H1 (cell line): ENCODE data around the gene LCE2D.

Source experiments
- BRCA1 ChIP-seq: IDR thresholded peaks from 2 replicates; pipeline ENCODE4 v1.6.1; 2012; ENCODE audit warnings: low read depth, low read length, improper control_type of control experiment
- CHD2 ChIP-seq: IDR thresholded peaks from 2 replicates; pipeline ENCODE4 v1.6.1; 2012; ENCODE audit warnings: low read length, improper control_type of control experiment
- EP300 ChIP-seq, 2 experiments: IDR thresholded peaks; 1 replicate in 1 of 2; 2 replicates in 1 of 2; pipeline ENCODE4 v1.6.1; 2011 to 2012; ENCODE audit warnings: low read depth in 2 of 2, low read length in 2 of 2, mild to moderate bottlenecking in 2 of 2, borderline replicate concordance in 1 of 2, inconsistent platforms in 1 of 2, moderate library complexity in 1 of 2
- EZH2 ChIP-seq: fragments of 200-600 bp; sonication (generic); IDR thresholded peaks from 2 replicates; pipeline ENCODE4 v1.7.1; 2012; ENCODE audit warnings: low read depth, mild to moderate bottlenecking, moderate library complexity, low read length, inconsistent platforms; ENCODE audit not compliant: severe bottlenecking
- GABPA ChIP-seq: IDR thresholded peaks from 2 replicates; pipeline ENCODE4 v1.6.1; 2011; ENCODE audit warnings: mild to moderate bottlenecking, low read length, moderate library complexity, borderline replicate concordance; ENCODE audit not compliant: insufficient read depth
- POLR2AphosphoS5 ChIP-seq: IDR thresholded peaks from 2 replicates; pipeline ENCODE4 v1.6.1; 2011; ENCODE audit warnings: low read depth, low read length
- SUZ12 ChIP-seq: fragments of 200-600 bp; sonication (generic); IDR thresholded peaks from 2 replicates; pipeline ENCODE4 v1.6.1; 2012; ENCODE audit warnings: mild to moderate bottlenecking, inconsistent platforms, low read length, moderate library complexity, mixed read lengths
- TF ChIP-seq, protein P1 (sequence below), 3 experiments: IDR thresholded peaks; 1 replicate in 2 of 3; 2 replicates in 1 of 3; pipeline versions ENCODE4 v1.5.1 to v1.6.1; 2011; ENCODE audit warnings: low read length in 3 of 3, mild to moderate bottlenecking in 3 of 3, inconsistent platforms in 2 of 3, low read depth in 1 of 3, moderate library complexity in 1 of 3; ENCODE audit not compliant: insufficient read depth in 1 of 3; ENCODE audit errors: control extremely low read depth in 1 of 3

DNA sequence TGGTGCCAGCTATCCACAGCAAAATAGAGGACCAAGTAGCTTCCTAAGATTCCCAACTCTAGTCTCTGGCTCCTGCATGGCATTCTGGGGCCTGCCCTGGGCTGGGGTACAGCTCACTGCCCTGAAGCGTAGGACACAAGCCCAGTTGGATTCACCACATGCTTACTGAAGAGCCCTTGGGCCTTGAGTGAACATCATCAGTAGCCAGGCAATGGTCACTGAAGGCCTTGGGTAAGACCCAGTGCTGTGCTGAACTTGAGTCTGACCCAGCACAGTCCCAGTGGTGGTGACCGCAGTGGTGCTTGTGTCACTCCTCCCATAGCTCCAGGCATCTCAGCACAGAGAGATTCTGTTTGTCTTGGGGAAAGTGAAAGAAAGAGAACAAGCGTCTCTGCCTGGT is 32.6 kb upstream of the LCE2D start:
- TF ChIP-seq, protein P1, sequence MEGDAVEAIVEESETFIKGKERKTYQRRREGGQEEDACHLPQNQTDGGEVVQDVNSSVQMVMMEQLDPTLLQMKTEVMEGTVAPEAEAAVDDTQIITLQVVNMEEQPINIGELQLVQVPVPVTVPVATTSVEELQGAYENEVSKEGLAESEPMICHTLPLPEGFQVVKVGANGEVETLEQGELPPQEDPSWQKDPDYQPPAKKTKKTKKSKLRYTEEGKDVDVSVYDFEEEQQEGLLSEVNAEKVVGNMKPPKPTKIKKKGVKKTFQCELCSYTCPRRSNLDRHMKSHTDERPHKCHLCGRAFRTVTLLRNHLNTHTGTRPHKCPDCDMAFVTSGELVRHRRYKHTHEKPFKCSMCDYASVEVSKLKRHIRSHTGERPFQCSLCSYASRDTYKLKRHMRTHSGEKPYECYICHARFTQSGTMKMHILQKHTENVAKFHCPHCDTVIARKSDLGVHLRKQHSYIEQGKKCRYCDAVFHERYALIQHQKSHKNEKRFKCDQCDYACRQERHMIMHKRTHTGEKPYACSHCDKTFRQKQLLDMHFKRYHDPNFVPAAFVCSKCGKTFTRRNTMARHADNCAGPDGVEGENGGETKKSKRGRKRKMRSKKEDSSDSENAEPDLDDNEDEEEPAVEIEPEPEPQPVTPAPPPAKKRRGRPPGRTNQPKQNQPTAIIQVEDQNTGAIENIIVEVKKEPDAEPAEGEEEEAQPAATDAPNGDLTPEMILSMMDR (IDR thresholded peaks at IDR 0.05; ENCODE audit: control extremely low read depth in 1 of 3, insufficient read depth in 1 of 3, low read depth in 1 of 3, low read length in 3 of 3) = no peak
- no peak for TF ChIP-seq EZH2
- TF ChIP-seq GABPA = no peak
- TF ChIP-seq SUZ12 = no peak
- TF ChIP-seq EP300 (IDR thresholded peaks at IDR 0.05; ENCODE audit: borderline replicate concordance in 1 of 2, low read depth in 2 of 2, low read length in 2 of 2) = no peak
- TF ChIP-seq POLR2AphosphoS5 = no peak
- TF ChIP-seq BRCA1 = no peak
- no peak for TF ChIP-seq CHD2
